Stimulated activated CD4-positive, alpha-beta T cell treated with anti-CD3 and anti-CD28 coated beads, Interleukin-2, amount 100 ng/mL, for 4 hours (primary cell): ENCODE measurements around the gene RPL13.
"Not testable (repeated sequence)": the region's sequence is repeated elsewhere in the genome, so short reads cannot be mapped to it uniquely, and the experiment has no call there.

Experiments used
- DNase-seq: peaks from one replicate; pipeline ENCODE4 v3.0.0-alpha.2; 2020; ENCODE audit warnings: low read depth

Gene RPL13

DNA sequence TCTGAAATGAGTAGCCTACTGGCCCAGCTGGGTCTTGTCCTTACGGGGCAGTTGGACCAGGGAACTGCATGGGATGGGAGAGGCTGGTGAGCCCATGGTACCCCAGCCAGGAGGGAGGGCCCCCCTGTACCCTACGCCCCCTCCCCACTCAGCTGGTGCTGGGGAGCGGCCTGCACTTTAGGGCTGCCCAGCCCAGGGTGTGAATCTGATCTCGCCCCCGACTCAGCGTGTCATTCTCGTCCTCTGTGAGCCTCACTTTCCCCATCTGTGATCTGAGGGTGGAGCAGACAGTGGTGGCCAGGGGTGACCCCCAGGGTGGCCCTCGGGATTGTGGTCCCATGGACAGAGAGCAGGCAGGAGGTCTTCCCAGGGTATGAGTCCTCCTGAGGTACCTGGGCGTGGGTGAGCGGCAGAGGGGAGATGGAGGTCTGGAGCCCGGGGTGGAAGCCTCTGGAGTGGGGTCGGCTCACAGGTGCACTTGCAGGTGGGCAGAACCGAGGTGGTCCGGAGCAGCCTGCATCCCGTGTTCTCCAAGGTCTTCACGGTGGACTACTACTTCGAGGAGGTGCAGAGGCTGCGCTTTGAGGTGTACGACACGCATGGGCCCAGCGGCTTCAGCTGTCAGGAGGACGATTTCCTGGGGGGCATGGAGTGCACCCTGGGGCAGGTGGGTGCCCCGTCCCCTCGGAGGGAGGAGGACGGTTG is 16.7 kb downstream of the RPL13 start:
- no peak for DNase-seq

DNA sequence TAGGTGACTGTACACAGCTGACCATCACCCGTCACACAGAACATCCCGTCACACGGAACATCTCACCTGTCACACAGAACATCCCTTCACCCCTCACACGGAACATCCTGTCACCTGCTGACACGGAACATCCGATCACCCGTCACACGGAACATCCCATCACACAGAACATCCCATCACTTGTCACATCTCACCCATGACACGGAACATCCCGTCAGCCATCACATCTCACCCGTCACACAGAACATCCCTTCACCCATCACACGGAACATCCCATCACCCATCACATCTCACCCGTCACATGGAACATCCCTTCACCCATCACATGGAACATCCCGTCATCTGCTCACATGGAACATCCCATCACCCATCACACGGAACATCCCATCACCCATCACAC is 18.9 kb downstream of the RPL13 start:
- DNase-seq: no peak

DNA sequence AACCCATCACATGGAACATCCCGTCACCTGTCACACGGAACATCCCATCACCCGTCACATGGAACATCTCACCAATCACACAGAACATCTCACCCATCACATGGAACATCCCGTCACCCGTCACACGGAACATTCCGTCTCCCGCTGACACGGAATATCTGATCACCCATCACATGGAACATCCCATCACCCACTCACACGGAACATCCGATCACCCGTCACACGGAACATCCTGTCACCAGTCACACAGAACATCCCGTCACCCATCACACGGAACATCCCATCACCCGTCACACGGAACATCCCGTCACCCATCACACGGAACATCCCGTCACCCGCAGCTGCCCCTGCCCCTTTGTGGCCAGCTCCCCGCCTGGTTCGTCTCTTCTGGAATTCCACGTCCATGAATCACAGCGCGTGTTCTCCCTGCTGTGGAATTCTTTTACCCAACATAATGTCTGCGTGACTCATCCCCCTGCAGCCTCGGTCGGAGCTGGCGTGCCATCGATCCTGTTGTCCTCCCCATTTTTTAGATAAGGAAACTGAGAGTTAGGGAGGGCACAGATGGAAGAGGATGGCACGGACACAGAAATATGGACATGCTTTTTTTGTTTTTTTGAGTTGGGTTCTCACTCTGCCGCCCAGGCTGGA is 20.7 kb downstream of the RPL13 start:
- DNase-seq: no peak

DNA sequence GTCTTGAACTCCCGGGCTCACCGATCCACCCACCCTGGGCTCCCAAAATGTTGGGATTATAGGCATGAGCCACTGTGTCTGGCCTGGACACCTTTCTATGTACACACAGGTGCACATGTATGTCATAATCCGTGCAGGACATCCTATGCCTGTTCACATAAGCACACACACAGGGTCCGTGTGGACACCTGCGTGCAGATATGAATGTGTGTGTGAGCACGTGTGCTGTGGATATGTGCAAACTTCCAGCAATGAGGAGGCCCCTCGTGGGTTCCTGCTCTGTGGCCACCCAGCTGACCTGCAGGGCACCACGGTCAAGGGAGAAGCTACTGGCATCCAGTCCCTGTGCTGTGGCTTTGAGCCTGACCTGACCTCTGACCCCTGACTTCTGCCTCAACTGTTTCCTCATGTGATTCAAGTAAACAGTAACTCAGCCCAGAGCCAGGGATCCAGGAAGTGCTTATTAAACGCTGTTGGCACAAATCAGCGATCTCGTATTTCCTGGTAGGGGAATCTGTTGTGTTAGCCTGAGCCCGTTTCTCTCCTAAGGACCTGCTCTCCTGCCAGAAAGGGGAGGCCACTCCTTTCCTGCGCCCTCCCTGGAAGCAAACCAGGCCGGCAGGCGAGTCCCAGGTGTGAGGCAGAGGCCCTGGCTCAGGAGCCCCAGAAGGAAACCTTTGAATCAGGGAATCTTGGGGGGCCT is 21.5 kb downstream of the RPL13 start:
- no peak for DNase-seq

DNA sequence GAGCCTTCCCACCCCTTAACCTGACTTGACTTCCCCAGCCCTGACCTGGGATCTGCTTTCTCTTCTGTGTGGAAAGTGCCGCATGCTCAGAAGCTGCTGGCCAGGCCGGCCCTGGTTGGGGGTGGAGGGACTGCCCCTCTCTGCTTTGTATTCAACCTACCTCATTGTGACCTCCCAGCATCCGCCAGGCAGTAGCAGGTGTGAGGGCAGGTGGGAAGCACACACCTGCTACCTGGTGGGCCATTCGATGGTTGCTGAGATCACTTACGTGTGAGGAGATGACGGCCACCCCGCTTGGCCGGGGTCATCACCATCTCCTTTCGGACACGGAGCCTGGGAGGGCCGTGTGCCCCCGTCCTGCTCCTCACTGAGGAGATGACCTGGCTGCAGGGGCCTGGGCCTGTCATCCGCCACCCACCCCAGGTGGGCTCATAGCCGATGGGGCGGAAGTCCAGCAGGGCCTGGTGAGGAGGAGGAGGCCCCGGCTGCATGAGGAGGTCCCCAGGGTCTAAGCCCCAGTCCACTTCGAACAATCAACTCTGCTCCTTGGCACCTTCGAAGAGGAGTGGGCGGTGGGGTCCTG is 22.2 kb downstream of the RPL13 start:
- DNase-seq: no peak

DNA sequence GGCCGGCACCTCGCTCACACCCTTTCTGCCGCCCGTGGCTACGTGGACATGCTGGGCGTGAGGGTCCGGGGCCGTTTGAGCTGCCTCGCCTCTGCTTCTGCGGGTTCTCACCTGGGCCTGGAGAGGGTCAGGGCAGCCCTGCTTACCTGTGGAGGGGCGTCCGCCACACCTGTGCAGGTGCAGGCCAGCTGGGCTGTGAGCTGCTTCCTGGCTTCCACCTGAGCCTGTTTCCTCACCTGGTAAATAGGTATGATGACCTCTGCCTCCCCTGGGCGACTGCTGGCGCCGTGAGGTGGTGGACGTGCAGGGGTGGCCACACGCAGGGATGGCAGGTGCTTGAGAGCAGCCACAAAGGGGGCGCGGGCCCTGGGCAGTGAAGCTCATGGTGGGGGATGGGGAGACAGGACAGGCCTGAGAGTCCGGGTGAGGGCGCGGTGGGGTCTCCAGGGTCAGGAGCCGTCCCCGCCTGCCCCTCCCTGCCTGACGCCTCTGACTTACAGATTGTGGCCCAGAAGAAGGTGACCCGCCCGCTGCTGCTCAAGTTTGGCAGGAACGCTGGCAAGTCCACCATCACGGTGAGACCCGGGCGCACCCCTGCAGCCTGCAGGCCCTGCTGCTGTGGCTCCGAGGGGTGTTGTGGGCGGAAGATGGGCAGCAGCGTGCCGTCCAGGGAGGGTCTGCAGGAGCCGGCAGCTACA is 22.9 kb downstream of the RPL13 start:
- DNase-seq: no peak

DNA sequence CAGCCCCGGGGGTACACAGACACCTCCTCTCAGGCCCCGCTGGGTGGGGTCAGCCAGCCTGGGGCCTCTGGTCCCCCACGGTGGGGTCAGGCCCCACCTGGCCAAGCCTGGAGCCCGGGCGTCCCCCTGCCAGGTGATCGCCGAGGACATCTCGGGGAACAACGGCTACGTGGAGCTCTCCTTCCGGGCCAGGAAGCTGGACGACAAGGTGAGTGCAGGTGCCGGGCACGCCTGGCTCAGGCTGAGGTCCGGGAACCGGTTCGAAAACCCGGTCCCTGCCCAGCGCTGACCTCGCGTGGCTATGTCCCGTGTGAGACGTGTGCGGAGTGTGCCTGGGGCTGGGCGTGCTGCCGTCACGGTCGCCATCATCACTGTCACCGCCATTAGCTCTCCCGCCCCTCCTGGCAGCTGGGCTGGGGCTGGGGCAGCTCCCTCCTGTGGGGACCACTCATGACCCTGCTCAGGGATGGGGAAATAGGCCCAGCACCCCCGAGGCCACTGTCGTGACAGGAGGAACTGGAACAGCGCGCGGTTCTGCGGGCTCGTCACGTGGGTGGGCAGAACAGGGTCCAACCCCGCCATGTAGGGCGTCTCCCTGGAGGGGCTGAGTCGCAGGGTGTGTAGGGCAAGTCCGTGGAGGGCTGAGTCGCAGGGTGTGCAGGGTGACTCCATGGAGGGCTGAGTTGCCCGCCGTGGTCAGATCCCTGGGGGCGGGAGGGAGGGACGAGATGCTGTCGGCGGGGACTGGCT is 23.6 kb downstream of the RPL13 start:
- DNase-seq: no peak

DNA sequence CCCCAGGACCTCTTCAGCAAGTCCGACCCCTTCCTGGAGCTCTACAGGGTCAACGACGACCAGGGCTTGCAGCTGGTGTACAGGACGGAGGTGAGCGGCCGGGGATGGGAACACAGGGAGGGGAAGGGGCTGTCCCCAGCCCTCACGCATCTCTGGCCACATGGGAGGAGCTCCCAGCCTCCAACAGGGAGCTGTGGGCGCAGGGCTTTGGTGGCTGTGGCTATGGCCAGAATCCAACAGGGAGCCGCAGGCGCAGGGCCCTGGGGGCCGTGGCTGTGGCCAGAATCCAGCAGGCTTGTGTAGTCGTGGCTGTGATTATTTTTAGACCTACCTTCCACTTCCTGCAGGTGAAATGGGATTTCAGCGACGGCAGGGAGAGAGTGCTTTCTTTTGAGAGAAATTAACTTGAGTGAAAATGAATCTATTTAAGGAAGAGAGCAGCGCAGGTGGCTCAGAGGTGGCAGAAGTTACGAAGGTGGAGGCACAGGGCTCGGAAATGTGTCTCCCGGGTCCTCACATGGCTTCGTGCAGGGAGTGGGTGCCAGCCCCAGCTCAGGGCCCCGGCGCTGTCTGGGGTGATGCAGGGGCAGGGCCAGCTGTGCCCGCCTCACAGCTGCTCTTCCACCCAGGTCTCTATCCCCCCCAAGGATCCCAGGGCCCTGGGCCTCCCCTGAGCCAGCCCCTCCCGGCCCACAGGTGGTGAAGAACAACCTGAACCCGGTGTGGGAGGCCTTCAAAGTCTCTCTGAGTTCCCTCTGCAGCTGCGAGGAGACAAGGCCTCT is 24.5 kb downstream of the RPL13 start:
- no peak for DNase-seq

DNA sequence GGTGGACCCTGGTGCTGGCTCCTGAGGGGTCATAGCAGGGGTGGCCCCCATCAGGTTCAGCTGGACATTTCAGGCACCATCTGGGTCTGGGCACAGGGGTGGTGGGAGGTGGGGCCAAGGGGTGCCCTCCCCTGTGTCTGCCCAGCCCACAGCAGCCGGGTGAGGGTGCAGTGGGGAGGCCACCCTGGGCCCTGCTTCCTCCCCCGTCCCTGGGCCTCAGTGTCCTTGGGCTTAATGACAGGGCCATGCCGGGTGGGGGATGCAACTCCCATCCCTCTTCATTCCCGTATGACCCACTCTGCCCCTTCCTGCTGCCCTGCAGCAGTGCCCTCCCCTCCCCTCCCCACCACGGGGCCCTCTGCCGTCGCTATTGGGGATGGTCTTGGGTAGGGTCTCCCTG is 25.7 kb downstream of the RPL13 start:
- no peak for DNase-seq

DNA sequence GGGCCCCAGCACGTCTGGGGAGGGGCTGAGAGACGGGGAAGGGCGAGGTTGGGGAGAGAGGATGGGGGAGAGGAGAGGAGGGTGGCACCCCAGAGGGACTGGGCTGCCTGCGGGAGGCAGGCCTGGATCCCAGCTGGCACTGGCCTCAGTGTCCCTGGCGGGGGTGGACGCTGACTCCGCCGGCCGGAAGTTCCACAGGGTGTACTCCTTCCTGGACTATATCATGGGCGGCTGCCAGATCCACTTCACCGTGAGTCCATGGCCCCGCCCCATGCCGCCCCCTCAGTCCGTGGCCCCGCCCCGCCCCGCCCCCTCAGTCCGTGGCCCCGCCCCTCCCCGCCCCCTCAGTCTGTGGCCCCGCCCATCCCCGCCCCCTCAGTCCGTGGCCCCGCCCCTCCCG is 26.4 kb downstream of the RPL13 start:
- DNase-seq: no peak

DNA sequence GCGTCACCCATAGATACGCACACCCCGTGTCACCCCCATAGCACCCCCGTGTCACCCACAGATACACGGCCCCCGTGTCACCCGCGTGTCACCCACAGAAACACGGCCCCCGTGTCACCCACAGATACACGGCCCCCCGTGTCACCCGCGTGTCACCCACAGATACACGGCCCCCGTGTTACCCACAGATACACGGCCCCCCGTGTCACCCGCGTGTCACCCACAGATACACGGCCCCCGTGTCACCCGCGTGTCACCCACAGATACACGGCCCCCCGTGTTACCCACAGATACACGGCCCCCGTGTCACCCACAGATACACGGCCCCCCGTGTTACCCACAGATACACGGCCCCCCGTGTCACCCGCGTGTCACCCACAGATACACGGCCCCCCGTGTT is 27.2 kb downstream of the RPL13 start:
- DNase-seq: not testable (repeated sequence)

DNA sequence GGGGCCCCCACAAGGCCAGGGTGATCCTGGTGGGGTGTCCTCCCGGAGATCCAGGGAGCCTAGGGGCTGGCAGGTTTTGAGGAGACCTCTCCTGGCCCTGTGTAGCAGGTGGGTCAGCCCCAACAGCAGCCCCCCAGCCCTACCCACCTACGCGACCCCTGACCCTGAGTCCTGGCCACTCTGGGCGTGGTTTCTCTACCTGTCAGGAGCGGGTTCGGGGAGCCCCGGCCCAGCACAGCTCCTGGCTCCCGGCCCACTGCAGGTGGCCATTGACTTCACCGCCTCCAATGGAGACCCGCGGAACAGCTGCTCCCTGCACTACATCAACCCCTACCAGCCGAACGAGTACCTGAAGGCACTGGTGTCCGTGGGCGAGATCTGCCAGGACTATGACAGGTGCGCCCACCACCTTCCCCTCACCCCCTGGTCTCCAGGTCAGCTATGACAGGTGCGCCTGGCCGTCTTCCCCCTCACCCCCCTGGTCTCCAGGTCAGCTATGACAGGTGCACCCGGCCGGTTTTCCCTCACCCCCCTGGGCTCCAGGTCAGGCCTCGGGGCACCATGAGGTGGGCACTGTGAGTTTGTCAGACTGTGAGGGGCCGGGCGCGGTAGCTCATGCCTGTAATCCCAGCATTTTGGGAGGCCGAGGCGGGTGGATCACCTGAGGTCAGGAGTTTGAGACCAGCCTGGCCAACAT is 28.1 kb downstream of the RPL13 start:
- DNase-seq: no peak

DNA sequence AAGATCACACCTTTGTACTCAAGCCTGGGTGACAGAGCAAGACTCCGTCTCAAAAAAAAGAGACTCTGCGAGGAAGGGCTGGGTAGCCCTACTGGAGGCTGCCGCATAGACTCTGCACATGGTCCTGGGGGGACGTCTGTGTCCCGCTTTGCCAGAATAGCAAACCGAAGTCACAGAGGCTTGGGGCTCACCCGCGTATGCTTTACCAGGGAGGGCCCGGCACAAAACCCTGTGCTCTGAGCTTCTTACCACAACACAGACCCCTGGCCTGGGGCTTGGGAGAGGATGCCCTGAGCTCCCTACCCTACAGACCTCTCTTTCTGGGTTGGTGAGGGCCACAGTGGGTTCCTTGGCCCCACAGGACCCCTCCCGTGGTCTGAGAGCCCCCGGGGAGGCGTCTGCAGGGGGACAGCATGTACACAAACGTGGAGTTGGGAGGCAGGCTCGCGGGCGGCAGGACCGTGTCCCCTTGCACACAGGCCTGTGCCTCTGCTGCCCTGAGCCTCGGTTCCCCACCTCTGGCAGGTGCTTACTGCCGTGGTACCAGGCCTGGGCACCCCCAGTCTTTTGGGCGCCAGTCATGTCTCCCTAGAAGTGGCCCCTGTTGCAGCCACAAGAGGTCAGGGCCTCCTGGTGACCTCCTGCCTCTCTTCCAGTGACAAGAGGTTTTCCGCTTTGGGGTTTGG is 28.9 kb downstream of the RPL13 start:
- DNase-seq: no peak

DNA sequence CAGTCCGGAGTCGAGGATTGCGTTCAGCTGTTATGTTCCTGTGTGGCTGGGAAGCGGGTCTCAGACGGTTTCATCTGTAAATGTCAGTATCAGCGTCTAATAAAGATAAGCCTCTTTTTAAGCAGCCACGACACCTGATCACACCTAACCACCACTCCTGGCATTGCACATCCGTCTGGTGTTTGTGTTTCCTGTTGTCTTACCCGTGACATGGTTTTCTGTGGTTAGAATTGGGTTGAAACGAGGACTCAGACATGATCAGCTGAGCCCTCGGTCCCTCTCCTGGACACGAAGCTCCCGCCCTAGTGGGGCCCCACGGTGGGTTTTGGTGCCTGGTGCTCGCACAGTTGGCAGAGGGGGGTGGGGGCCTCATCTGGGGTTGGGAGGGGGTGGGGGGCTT is 33.4 kb downstream of the RPL13 start:
- no peak for DNase-seq

DNA sequence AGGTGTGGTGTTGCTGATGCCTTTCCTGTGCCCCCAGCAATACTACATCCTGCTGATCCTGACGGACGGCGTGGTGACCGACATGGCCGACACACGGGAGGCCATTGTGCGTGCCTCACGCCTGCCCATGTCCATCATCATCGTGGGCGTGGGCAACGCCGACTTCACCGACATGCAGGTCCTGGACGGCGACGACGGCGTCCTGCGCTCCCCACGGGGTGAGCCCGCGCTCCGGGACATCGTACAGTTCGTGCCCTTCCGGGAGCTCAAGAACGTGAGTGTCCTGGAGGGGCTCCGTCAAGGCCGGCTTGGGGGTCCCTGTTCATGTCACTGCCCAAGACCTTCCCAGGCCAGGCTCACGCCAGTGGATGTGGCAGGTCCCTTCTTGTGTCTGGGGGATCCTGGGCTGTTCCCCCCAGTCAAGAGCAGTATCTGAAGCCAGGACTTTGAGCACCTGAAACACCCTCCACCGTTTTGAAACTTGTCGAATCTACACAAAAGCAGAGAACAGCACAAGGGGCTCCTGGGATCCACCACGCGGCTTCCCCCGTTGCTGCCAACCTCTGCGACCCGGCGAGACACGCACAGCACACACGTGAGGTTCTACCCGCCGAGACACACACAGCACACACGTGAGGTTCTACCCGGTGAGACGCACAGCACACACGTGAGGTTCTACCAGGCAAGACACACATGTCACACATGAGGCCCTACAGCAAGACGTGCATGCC is 35.0 kb downstream of the RPL13 start:
- no peak for DNase-seq

DNA sequence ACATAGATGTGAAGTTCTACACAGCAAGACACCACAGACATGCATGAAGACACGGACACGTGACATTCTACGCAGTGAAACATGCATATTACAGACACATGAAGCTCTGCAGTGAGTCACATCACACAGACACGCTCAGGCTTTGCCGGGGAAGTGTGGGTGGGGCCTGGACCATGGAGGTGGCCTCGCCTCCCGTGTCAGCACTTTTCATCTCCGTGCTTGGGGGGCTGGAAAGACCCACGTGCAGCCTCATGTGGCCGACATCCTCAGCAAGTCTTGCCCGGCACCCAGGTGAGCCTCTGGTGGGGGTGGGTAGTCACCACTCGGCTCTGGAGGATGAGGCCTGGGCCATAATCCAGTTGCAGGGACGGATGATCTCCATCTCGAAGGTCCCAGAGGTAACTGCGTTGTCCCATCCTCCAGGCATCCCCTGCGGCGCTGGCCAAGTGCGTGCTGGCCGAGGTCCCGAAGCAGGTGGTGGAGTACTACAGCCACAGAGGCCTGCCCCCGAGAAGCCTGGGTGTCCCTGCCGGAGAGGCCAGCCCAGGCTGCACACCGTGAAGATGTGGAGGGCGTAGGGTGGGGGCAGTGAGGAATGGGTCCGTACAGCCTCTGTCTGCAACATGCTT is 35.7 kb downstream of the RPL13 start:
- DNase-seq: no peak

DNA sequence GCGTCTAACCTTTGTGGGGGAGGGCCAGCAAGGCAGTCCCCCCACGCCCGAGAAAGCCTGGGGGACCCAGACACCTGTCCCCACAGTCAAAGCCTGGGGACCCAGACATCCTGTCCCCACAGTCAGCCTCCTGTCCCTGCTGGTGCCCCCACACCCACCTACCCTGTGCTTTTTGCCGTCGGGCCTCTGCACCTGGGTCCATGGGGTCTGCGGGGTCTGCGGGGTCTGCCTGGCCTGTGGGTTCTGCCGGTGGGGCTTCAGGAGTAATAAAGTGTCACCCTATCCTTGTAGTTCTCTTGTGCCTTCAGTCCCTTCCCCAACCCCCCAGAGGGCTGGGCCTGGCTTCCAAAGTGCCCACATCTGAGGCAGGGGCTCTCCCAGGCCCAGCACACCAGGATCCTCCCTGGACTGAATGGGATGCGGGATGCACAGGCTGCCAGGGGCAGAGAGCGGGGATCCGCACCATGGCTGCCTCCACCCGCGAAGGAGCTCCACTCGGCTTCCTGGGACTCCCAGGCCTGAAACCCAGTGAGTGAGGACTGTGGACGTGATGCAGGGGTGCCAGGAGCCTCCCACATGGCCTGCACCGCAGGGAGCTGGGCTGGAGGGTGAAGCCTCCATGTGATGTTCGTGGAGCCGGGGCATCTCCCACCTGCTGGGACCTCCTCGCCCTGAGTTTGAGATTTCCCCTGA is 36.6 kb downstream of the RPL13 start:
- DNase-seq: no peak

DNA sequence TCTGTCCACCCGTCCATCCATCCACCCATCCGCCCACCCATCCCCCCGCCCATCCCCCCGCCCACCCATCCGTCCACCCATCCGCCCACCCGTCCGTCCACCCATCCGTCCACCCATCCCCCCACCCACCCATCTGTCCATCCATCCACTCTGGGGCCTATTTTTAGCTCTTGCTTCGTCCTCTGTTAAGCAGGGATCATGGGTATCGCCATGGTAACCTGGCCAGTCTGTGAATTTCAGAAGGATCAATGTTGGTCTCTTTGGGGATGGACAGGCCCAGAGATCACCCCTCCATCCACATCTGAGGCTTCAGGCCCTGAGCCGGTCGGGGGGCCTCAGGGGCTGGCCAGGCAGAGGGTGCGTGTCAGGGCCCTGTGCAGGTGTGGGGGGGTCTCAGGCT is 37.7 kb downstream of the RPL13 start:
- DNase-seq: no peak
